ENCODE results near the gene CMC4.

- TF ChIP-seq EZH2 (IDR thresholded peaks at IDR 0.05; ENCODE audit: low read depth) (no peak), CTCF (conservative IDR thresholded peaks at IDR 0.05) (no peak)
These were observed 5.8 kb downstream of the CMC4 start for GRCh38 chrX:155065035-155065734.
